Panc1 (cell line): Measurements from ENCODE around the gene CISTR. TPM values are rescaled to one million over a fixed set of nuclear protein-coding genes. Genes with fewer than 3 reads are reported as not detected.
A peak's percentile ranks its signal among the peaks of the same experiment; 100 is the strongest.

Experiments
- ATAC-seq: fragments of 200-7000 bp; cut with Tn5 transposase; 2 replicates; pipeline ENCODE4 v1.9.1; 2020; ENCODE audit warnings: mild to moderate bottlenecking, moderate library complexity
- BruUV-seq: library from RNA; stranded (reverse); fragments of 400-500 nt; replicated peaks from 2 replicates; lab custom pipeline; 2021; lab: Mats Ljungman, UMichigan
- CTCF ChIA-PET: fragments of 300-600 bp; sonication (Branson Sonifier 250); formaldehyde crosslinking; loops from one replicate; lab custom pipeline; 2022; ENCODE audit warnings: antibody characterized with exemption; lab: Charles Lee
- POLR2A ChIA-PET: fragments of 300-600 bp; sonication (Branson Sonifier 250); formaldehyde crosslinking; loops from one replicate; lab custom pipeline; 2022; ENCODE audit warnings: antibody characterized with exemption; lab: Charles Lee
- DNase-seq: peaks from one replicate; pipeline ENCODE4 v3.0.0-alpha.2; 2010; ENCODE audit warnings: low read depth, low spot score
- H3K27ac ChIP-seq: 2 replicates; pipeline ENCODE4 v1.5.1; 2011; ENCODE audit warnings: mild to moderate bottlenecking, low read length, inconsistent platforms
- H3K27me3 ChIP-seq: fragments of 200-500 bp; sonication (Bioruptor generic); 2 replicates; pipeline ENCODE4 v1.6.0; 2014; ENCODE audit warnings: low read length, inconsistent platforms; ENCODE audit not compliant: control insufficient read depth, insufficient read depth
- H3K36me3 ChIP-seq: fragments of 200-500 bp; sonication (Bioruptor generic); 2 replicates; pipeline ENCODE4 v1.5.1; 2014; ENCODE audit warnings: inconsistent platforms, mild to moderate bottlenecking, low read length, moderate library complexity; ENCODE audit not compliant: control insufficient read depth, insufficient read depth
- H3K4me1 ChIP-seq: 2 replicates; pipeline ENCODE4 v1.5.1; 2011; ENCODE audit warnings: inconsistent platforms, mild to moderate bottlenecking, low read length, moderate library complexity; ENCODE audit not compliant: control insufficient read depth, insufficient read depth
- H3K4me3 ChIP-seq, 2 experiments: 2 replicates each; pipeline ENCODE4 v1.5.1; 2011 to 2012; ENCODE audit warnings: low read depth in 2 of 2, low read length in 2 of 2, mild to moderate bottlenecking in 2 of 2, inconsistent platforms in 1 of 2, moderate library complexity in 1 of 2
- H3K9me3 ChIP-seq: fragments of 200-500 bp; sonication (Bioruptor generic); 2 replicates; pipeline ENCODE4 v1.5.1; 2014; ENCODE audit warnings: low read depth, mild to moderate bottlenecking, inconsistent platforms, low read length, moderate library complexity; ENCODE audit not compliant: control insufficient read depth, insufficient read depth
- CTCF ChIP-seq: fragments of 450-650 bp; IDR thresholded peaks from 2 replicates; pipeline ENCODE4 v1.5.1; 2017; ENCODE audit warnings: mild to moderate bottlenecking
- POLR2AphosphoS5 ChIP-seq: IDR thresholded peaks from 2 replicates; pipeline ENCODE4 v1.6.1; 2012; ENCODE audit warnings: mild to moderate bottlenecking, low read depth, low read length, moderate library complexity
- REST ChIP-seq, 2 experiments: IDR thresholded peaks; 2 replicates each; pipeline ENCODE4 v1.6.1; 2011 to 2012; ENCODE audit warnings: low read depth in 2 of 2, control low read depth in 1 of 2, low read length in 1 of 2, mild to moderate bottlenecking in 1 of 2, moderate library complexity in 1 of 2; ENCODE audit not compliant: insufficient read depth in 1 of 2
- SIN3A ChIP-seq: IDR thresholded peaks from 2 replicates; pipeline ENCODE4 v1.6.1; 2012; ENCODE audit warnings: low read depth, mild to moderate bottlenecking, low read length, moderate library complexity, borderline replicate concordance; ENCODE audit not compliant: insufficient read depth
- TCF7L2 ChIP-seq: IDR thresholded peaks from 2 replicates; pipeline ENCODE4 v1.6.1; 2011; ENCODE audit warnings: mild to moderate bottlenecking, low read depth, low read length, inconsistent platforms
- in situ Hi-C: cut with HindIII; loops from 2 replicates; pipeline ENCODE4 v1.10.0; 2016; ENCODE audit warnings: low sequenced_read_pairs, low pct_unique_long_range_greater_than_20kb
- intact Hi-C: fragments of 100-400 bp; cut with micrococcal nuclease; formaldehyde crosslinking; loops from one replicate; pipeline ENCODE4 v1.10.0; 2022; ENCODE audit not compliant: unreplicated experiment
- total RNA-seq: library from RNA; stranded (reverse); gene quantifications from one replicate; pipeline ENCODE4 v1.2.1, GENCODE V29; 2021; ENCODE audit not compliant: unreplicated experiment

The CISTR gene
- total RNA-seq, 1 experiment from 2014 or later, result not detected

GRCh38 chr12:53788892-53789291, 37.1 kb upstream of the CISTR start:
- TF ChIP-seq CTCF (no peak), TCF7L2 (peak; percentile 63; the same call in 1 of the 2 replicates)
- ATAC-seq, result no peak
- no peaks in the 10 kb centered on the region for H3K9me3 ChIP-seq
- H3K36me3 ChIP-seq, result no peaks in the 10 kb centered on the region
- ChIA-PET POLR2A (no interaction called here), CTCF (no interaction called here)
- no TSS peak for BruUV-seq
- H3K27ac ChIP-seq, result peak overlapping the region; percentile 72; the same call in 1 of the 2 replicates
- no peaks in the 10 kb centered on the region for H3K27me3 ChIP-seq
- no peak for DNase-seq
- H3K4me1 ChIP-seq, result peaks cover 19% of the 10 kb centered on the region
- in situ Hi-C loops, result no loop called here
- no peak overlapping the region for H3K4me3 ChIP-seq
- intact Hi-C loops, result no loop called here

- in situ Hi-C loops (no loop called here), intact Hi-C loops (no loop called here)
- Histone ChIP-seq H3K27ac (peak overlapping the region; percentile 46; the same call in 1 of the 2 replicates), H3K4me1 (peaks cover 19% of the 10 kb centered on the region), H3K27me3 (no peaks in the 10 kb centered on the region), H3K4me3 (no peak overlapping the region), H3K9me3 (no peaks in the 10 kb centered on the region), H3K36me3 (no peaks in the 10 kb centered on the region)
- ChIA-PET CTCF (no interaction called here), POLR2A (no interaction called here)
- BruUV-seq, result no TSS peak
- ATAC-seq (no peak), DNase-seq (no peak)
- TF ChIP-seq REST (IDR thresholded peaks at IDR 0.05; ENCODE audit: insufficient read depth in 1 of 2, low read depth in 2 of 2, low read length in 1 of 2), result no peak
- no peak for TF ChIP-seq TCF7L2
- TF ChIP-seq POLR2AphosphoS5, result no peak
- TF ChIP-seq SIN3A, result no peak
- no peak for TF ChIP-seq CTCF
Measured at GRCh38 chr12:53786411-53786810, 34.6 kb upstream of the CISTR start.
